ENCODE data around the gene NDRG2. TPM values are rescaled to one million over a fixed set of nuclear protein-coding genes. Genes with fewer than 3 reads are reported as not detected.

NDRG2 gene
- total RNA-seq, 3 donors from 2014 or later = 251 to 693 (median 258) TPM

DNA sequence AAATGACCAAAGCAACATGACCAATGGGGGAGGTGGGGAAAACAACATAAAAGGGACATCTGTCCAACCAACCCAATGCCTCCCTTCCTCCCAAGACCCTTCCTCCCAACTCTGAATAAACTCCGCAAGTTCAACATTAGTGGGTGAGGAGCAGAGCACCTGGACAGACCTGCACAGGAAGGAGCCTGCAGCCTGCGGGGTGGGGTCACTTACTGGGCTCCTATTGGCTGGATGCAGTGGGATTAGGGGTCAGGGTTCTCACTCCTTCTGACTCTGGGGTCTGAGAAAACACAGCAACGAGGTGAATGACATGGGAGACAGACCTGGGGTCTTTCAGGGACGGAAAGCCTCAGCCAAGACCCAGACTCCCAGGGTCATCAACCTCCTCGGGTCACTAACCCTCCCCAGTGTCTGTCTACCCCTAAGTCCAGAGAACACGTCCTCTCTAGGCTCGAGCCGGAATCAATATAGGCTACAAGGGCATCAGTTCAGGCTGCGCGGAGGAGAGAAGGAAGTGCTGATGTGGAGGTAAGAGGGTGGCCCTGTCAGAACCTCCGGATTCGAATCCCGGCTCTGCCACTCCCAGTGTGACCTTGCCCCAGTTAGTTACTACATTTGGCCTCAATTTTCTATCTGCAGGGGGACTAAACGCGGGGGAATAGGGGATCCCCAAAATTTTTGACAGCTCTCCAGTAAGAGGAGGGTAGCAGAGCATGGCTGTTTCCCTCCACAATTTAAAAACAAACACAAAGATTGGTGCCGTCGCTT is 860 bp downstream of the NDRG2 start:
- peaks cover 5 to 9% of the 10 kb centered on the region in 2 donors for H3K4me1 ChIP-seq
- H3K27ac ChIP-seq = peak overlapping the region; percentile 95 to 97

DNA sequence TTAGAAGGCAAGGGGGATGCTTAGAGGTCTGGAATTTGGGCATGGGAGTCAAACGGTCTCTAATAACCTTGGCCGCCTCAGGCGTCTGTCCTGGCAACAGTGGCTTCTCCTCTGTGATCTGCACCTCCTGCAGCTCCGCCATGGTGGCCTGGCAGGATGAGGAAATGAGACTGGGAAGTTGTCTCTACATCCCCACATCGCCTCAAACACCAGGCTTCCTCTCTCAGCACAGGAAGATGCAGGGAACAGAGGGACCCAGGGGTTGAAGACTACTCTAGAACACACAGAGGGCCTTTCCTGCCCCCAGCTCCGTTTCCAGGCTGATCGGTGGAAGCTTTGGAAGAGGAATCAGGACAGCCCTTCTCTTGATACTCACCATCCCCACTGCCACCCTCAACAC is 1.7 kb downstream of the NDRG2 start:
- no peak for DNase-seq (ENCODE audit: low spot score in 2 of 2)
- Histone ChIP-seq H3K9me3 (no peaks in the 10 kb centered on the region), H3K4me1 (peaks cover 5 to 9% of the 10 kb centered on the region in 2 donors), H3K4me3 (peak overlapping the region; percentile 66 to 92 (median 76)), H3K27ac (peak overlapping the region; percentile 95 to 97), H3K27me3 (no peaks in the 10 kb centered on the region), H3K36me3 (no peaks in the 10 kb centered on the region)
- intact Hi-C loops (cut with DNase I; ENCODE audit: low total_unique reads) = no loop called here
- TF ChIP-seq POLR2AphosphoS5 (IDR thresholded peaks at IDR 0.05) = no peak
- TF ChIP-seq, protein P1, sequence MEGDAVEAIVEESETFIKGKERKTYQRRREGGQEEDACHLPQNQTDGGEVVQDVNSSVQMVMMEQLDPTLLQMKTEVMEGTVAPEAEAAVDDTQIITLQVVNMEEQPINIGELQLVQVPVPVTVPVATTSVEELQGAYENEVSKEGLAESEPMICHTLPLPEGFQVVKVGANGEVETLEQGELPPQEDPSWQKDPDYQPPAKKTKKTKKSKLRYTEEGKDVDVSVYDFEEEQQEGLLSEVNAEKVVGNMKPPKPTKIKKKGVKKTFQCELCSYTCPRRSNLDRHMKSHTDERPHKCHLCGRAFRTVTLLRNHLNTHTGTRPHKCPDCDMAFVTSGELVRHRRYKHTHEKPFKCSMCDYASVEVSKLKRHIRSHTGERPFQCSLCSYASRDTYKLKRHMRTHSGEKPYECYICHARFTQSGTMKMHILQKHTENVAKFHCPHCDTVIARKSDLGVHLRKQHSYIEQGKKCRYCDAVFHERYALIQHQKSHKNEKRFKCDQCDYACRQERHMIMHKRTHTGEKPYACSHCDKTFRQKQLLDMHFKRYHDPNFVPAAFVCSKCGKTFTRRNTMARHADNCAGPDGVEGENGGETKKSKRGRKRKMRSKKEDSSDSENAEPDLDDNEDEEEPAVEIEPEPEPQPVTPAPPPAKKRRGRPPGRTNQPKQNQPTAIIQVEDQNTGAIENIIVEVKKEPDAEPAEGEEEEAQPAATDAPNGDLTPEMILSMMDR (IDR thresholded peaks at IDR 0.05) = no peak
- TF ChIP-seq POLR2A (IDR thresholded peaks at IDR 0.05) = no peak

More for the DNA sequence above, 860 bp downstream of the NDRG2 start:
- no peak for TF ChIP-seq POLR2A (IDR thresholded peaks at IDR 0.05)
- no peak for TF ChIP-seq POLR2AphosphoS5 (IDR thresholded peaks at IDR 0.05)
- TF ChIP-seq, protein P1 (IDR thresholded peaks at IDR 0.05) = no peak
- no peaks in the 10 kb centered on the region for H3K27me3 ChIP-seq
- H3K4me3 ChIP-seq = peak overlapping the region; percentile 66 to 92 (median 76)
- H3K9me3 ChIP-seq = no peaks in the 10 kb centered on the region
- H3K36me3 ChIP-seq = no peaks in the 10 kb centered on the region
- no peak for DNase-seq (ENCODE audit: low spot score in 2 of 2)
- intact Hi-C loops (cut with DNase I; ENCODE audit: low total_unique reads) = no loop called here

DNA sequence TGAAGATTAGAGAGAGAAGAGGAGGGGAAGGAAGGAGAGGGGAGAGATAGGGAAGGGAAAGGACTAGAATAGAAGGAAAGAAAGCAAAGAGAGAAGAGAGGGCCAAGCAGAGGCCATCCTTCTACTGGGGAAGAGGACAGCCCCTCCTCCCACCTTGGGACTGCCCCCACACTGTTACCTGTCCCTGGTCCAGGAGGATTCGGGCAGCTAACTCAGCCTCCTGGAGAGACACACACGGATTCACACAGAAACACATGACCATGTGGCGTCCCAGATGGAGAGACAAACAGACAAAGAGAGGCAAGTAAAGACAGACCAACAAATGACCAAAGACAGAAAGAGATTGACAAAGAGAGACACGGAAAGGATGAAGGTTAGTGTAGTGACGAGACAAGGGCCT is 2.2 kb downstream of the NDRG2 start:
- Histone ChIP-seq H3K9me3 (no peaks in the 10 kb centered on the region), H3K27ac (peak overlapping the region; percentile 95 to 97), H3K36me3 (no peaks in the 10 kb centered on the region), H3K4me1 (peaks cover 5 to 9% of the 10 kb centered on the region in 2 donors), H3K27me3 (no peaks in the 10 kb centered on the region), H3K4me3 (peak overlapping the region in 2 of 3 donors; percentile 76 to 92)
- intact Hi-C loops (cut with DNase I; ENCODE audit: low total_unique reads) = no loop called here
- DNase-seq (ENCODE audit: low spot score in 2 of 2) = no peak
- TF ChIP-seq POLR2AphosphoS5 (IDR thresholded peaks at IDR 0.05) = no peak
- TF ChIP-seq, protein P1 (IDR thresholded peaks at IDR 0.05) = no peak
- no peak for TF ChIP-seq POLR2A (IDR thresholded peaks at IDR 0.05)

DNA sequence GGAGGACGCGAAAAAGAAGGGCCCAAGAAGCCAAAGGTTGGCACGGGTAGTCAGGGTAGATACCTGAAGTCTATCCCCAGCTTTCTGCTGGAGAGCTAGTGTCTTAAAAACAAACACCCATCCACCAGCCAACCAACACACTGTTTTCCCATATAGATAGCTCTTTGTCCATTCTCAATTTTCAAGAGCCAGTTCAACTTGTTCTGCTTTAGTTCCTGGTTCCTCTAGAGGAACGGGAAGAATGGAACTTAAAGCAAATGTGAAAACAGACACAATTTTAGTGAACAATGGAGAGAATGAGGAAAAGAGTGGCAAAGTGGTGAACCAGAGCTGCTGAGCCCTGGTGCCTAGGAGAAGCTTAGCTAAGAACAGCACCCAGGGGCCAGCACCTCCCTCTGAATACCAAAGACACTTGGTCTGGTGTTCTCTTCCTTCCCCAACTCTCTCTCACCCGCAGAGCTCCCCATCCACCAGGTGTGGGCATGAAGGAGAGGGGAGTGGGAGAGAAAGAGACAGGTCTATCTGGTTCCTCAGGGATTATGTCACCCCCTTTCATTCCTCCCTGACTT is 3.8 kb downstream of the NDRG2 start:
- no peaks in the 10 kb centered on the region for H3K36me3 ChIP-seq

More for the DNA sequence above, 3.8 kb downstream of the NDRG2 start:
- peak overlapping the region in 1 of 3 donors; percentile 18 for H3K4me3 ChIP-seq
- peak overlapping the region; percentile 95 to 97 for H3K27ac ChIP-seq
- no peaks in the 10 kb centered on the region for H3K9me3 ChIP-seq
- no peak for DNase-seq (ENCODE audit: low spot score in 2 of 2)
- TF ChIP-seq, protein P1 (IDR thresholded peaks at IDR 0.05) = no peak
- TF ChIP-seq POLR2AphosphoS5 (IDR thresholded peaks at IDR 0.05) (peak in 1 of 3 donors; percentile 27), POLR2A (IDR thresholded peaks at IDR 0.05) (no peak)
- H3K27me3 ChIP-seq = no peaks in the 10 kb centered on the region
- intact Hi-C loops (cut with DNase I; ENCODE audit: low total_unique reads) = no loop called here
- no peaks in the 10 kb centered on the region for H3K4me1 ChIP-seq

Data from breast epithelium (tissue), 4 donors.